ENCODE data around the gene NSG2.

DNA sequence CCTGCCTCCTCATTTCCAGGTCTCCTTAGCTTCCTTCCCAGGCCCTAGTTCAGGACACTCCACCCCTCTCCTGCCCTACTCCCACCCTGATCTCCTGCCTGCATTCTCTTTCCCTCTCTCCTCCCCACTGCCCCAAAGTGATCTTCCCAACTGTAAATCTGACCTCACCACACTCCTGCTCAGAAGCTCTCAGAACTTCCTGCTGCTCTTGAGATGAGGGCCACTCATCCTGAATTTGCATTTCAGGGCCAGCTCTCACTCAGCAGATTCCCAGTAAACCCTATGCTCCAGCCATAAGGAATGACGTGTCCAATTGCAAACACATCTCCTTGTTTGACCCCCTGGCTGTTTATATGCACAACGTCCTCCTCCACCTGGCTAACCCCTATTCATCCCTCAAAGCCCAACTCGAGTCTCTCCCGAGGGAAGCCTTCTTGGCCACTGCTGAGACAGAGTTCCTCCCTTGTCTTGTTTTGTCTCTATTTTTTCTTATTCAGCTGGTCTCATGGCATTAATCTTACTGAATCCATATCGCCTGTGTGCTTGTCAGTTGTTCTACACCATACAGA, 95.0 kb downstream of the NSG2 start:
- TF ChIP-seq, protein P1, sequence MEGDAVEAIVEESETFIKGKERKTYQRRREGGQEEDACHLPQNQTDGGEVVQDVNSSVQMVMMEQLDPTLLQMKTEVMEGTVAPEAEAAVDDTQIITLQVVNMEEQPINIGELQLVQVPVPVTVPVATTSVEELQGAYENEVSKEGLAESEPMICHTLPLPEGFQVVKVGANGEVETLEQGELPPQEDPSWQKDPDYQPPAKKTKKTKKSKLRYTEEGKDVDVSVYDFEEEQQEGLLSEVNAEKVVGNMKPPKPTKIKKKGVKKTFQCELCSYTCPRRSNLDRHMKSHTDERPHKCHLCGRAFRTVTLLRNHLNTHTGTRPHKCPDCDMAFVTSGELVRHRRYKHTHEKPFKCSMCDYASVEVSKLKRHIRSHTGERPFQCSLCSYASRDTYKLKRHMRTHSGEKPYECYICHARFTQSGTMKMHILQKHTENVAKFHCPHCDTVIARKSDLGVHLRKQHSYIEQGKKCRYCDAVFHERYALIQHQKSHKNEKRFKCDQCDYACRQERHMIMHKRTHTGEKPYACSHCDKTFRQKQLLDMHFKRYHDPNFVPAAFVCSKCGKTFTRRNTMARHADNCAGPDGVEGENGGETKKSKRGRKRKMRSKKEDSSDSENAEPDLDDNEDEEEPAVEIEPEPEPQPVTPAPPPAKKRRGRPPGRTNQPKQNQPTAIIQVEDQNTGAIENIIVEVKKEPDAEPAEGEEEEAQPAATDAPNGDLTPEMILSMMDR (IDR thresholded peaks at IDR 0.05), result no peak
- no peak for TF ChIP-seq EZH2 (IDR thresholded peaks at IDR 0.05; ENCODE audit: borderline replicate concordance, insufficient read depth, low read depth, low read length, poor library complexity, severe bottlenecking)

All from B cell (primary cell).